Thyroid gland (tissue), 4 donors: ENCODE results near the gene TMEM209. TPM values are rescaled to one million over a fixed set of nuclear protein-coding genes. Genes with fewer than 3 reads are reported as not detected.
"Not testable (repeated sequence)": the region's sequence is repeated elsewhere in the genome, so short reads cannot be mapped to it uniquely, and the experiment has no call there.

ENCODE experiments used
- DNase-seq, 2 donors: peaks; one replicate each; pipeline ENCODE4 v3.0.0-alpha.2; 2019
- H3K27ac ChIP-seq, 3 donors: fragments of 200-600 bp; sonication (generic); 1 replicate in 2 of 3; 2 replicates in 1 of 3; pipeline ENCODE4 v1.5.1; 2016 to 2019; ENCODE audit warnings: mild to moderate bottlenecking in 1 of 3, moderate library complexity in 1 of 3
- H3K27me3 ChIP-seq: fragments of 200-600 bp; sonication (generic); one replicate; pipeline ENCODE4 v1.5.1; 2019
- H3K36me3 ChIP-seq, 2 donors: fragments of 200-600 bp; sonication (generic); one replicate each; pipeline ENCODE4 v1.5.1; 2016 to 2019
- H3K4me1 ChIP-seq, 2 donors: fragments of 200-600 bp; sonication (generic); one replicate each; pipeline ENCODE4 v1.5.1; 2017 to 2019
- H3K4me3 ChIP-seq, 3 donors: fragments of 200-600 bp; sonication (generic); replicated peaks in 1 of 3; 1 replicate in 2 of 3; 2 replicates in 1 of 3; pipeline ENCODE4 v1.5.1; 2016; ENCODE audit warnings: mild to moderate bottlenecking in 1 of 3
- H3K9me3 ChIP-seq: fragments of 200-600 bp; sonication (generic); one replicate; pipeline ENCODE4 v1.5.1; 2017
- POLR2A ChIP-seq, 2 donors: fragments of 450-650 bp; IDR thresholded peaks; one replicate each; pipeline ENCODE4 v1.6.1; 2017; ENCODE audit warnings: antibody characterized with exemption in 2 of 2, mild to moderate bottlenecking in 2 of 2, moderate library complexity in 1 of 2
- WGBS, 2 donors: methylation state at CpG; one replicate each; pipeline ENCODE4 v1.1.5; 2017; 5-methylcytosine and 5-hydroxymethylcytosine counted together
- intact Hi-C: fragments of 100-400 bp; cut with DNase I; formaldehyde crosslinking; loops from one replicate; pipeline ENCODE4 v1.15.1; 2023
- total RNA-seq, 4 donors: library from RNA; depleted of rRNA; stranded (reverse); fragments of >200 nt; gene quantifications; one replicate each; pipeline ENCODE4 v1.2.3, GENCODE V29; 2016
- TF ChIP-seq, protein P1 (sequence below), 6 experiments: fragments of 200-600 bp in 3 of 6; fragments of 450-650 bp in 3 of 6; sonication (generic) in 3 of 6; IDR thresholded peaks; one replicate each; pipeline ENCODE4 v1.5.1; 2016 to 2019; ENCODE audit warnings: antibody characterized with exemption in 6 of 6, mild to moderate bottlenecking in 2 of 6, inconsistent platforms in 1 of 6, moderate library complexity in 1 of 6

The TMEM209 gene
- total RNA-seq, 4 donors from 2014 or later, result 19.5 to 28.0 (median 24.5) TPM

DNA sequence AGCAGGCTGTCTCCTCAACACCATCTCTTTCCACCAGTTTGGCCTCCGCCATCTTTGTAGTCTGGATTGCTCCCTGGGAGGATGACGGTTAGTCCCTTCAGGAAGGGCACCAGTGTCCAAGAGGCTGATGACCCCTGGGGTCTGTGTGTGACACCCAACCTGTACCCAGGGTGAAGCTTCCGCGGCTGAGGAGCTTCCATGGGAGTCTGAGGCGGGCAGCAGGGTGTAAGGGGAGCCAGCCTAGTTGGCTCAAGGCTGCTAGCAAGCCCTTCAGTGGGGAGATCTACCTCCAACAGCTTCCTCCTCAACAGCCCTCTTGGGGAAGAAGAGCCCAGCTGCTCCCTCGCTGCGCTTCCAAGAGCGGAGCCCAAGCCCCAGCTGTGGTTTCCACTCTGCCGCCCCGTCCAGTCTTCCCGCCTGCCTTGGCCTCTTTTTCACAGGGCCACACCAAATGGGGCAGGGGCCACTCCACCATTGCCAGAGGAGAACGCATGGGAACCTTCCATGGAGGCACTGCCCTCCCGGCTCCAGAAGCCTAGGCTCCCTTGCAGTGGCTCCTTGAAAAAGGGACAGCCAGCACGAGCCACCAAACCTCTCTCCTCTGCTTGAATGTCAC is 57.4 kb downstream of the TMEM209 start:
- DNase-seq, result no peak
- H3K9me3 ChIP-seq, result no peaks in the 10 kb centered on the region
- 96 to 100% methylated on average over 4 to 14 of the region's 14 CpGs for WGBS, 2 donors
- H3K27ac ChIP-seq, result no peak overlapping the region
- H3K4me3 ChIP-seq, result no peak overlapping the region
- TF ChIP-seq, protein P1, sequence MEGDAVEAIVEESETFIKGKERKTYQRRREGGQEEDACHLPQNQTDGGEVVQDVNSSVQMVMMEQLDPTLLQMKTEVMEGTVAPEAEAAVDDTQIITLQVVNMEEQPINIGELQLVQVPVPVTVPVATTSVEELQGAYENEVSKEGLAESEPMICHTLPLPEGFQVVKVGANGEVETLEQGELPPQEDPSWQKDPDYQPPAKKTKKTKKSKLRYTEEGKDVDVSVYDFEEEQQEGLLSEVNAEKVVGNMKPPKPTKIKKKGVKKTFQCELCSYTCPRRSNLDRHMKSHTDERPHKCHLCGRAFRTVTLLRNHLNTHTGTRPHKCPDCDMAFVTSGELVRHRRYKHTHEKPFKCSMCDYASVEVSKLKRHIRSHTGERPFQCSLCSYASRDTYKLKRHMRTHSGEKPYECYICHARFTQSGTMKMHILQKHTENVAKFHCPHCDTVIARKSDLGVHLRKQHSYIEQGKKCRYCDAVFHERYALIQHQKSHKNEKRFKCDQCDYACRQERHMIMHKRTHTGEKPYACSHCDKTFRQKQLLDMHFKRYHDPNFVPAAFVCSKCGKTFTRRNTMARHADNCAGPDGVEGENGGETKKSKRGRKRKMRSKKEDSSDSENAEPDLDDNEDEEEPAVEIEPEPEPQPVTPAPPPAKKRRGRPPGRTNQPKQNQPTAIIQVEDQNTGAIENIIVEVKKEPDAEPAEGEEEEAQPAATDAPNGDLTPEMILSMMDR (IDR thresholded peaks at IDR 0.05), result no peak
- no peak for TF ChIP-seq POLR2A (IDR thresholded peaks at IDR 0.05)
- H3K27me3 ChIP-seq, result no peaks in the 10 kb centered on the region
- intact Hi-C loops, result no loop called here
- no peaks in the 10 kb centered on the region for H3K36me3 ChIP-seq
- peaks cover 46% of the 10 kb centered on the region in 2 donors for H3K4me1 ChIP-seq

DNA sequence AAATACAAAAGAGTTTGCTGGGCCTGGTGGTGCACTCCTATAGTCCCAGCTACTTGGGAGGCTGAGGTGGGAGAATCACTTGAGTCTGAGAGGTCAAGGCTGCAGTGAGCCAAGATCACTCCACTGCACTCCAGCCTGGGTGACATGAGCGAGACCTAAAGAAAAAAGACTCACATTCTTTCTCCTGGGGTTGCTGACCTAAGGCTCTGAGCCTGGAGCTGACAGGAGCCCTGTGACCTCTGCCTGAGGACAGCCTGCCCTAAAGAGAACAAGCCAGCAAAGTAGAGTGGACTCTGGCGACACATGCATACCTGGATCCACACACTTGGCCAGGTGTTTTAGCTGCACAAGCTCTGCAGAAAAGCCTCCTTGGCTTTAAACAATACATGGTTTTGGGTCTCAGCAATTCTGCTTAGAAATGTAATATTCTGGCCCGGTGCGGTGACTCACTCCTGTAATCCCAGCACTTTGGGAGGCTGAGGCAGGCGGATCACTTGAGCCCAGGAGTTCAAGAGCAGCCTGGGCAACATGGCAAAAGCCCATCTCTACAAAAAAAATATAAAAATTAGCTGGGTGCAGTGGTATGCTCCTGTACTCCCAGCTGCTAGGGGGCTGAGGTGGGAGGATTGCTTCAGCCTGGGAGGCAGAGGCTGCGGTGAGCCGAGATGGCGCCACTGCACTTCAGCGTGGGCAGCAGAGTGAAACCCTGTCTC is 58.4 kb downstream of the TMEM209 start:
- Histone ChIP-seq H3K27me3 (no peaks in the 10 kb centered on the region), H3K4me1 (peaks cover 55 to 56% of the 10 kb centered on the region in 2 donors), H3K27ac (no peak overlapping the region), H3K4me3 (no peak overlapping the region), H3K9me3 (no peaks in the 10 kb centered on the region), H3K36me3 (no peaks in the 10 kb centered on the region)
- DNase-seq, result no peak
- TF ChIP-seq, protein P1 (IDR thresholded peaks at IDR 0.05), result no peak
- no peak for TF ChIP-seq POLR2A (IDR thresholded peaks at IDR 0.05)
- WGBS, 2 donors, result 96 to 97% methylated on average over 8 to 9 of the region's 9 CpGs
- intact Hi-C loops, result no loop called here

DNA sequence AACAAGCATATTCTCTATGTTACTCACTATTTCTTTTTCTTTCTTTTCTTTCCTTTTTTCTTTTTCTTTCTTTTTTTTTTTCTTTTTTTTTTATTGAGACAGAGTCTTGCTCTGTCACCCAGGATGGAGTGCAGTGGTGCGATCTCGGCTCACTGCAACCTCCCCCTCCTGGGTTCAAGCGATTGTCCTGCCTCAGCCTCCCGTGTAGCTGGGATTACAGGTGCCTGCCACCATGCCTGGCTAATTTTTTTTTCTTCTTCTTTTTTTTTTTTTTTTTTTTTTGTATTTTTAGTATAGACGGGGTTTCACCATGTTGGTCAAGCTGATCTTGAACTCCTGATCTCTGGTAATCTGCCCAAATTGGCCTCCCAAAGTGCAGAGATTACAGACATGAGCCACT is 59.1 kb downstream of the TMEM209 start:
- H3K27me3 ChIP-seq, intact Hi-C loops, H3K36me3 ChIP-seq, H3K4me3 ChIP-seq, H3K9me3 ChIP-seq, DNase-seq: not testable (repeated sequence)
- 89 to 93% methylated on average over 5 of the region's 5 CpGs for WGBS, 2 donors
- Histone ChIP-seq H3K4me1 (peaks cover 61 to 62% of the 10 kb centered on the region in 2 donors), H3K27ac (peak overlapping the region in 1 of 3 donors; percentile 99)

DNA sequence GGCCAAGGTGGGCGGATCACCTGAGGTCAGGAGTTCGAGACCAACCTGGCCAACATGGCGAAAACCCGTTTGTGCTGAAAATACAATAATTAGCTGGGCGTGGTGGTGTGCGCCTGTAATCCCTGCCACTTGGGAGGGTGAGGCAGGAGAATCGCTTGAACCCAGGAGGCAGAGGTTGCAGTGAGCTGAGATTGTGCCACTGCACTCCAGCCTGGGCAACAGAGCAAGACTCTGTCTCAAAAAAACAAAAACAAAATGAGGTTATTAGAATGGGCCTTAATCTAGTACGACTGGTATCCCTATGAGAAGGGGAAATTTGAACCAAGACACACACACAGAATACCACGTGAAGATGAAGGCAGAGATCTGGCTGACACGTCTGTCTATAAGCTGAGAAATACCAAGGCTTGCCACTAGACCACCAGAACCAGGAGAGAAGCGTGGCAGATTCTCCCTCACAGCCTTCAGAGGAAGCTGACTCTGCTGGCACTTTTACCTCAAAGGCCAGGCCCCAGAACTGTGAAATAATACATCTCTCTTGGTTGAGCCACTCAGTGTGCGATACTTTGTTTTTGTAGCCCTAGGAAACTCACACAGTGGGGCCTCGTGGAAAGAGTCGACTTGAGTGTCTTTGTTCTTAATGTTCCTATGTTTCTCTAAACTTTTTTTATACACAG is 59.6 kb downstream of the TMEM209 start:
- H3K9me3 ChIP-seq, result no peaks in the 10 kb centered on the region
- WGBS, 2 donors, result 83 to 85% methylated on average over 14 of the region's 14 CpGs
- TF ChIP-seq, protein P1 (IDR thresholded peaks at IDR 0.05), result no peak
- peaks cover 67 to 68% of the 10 kb centered on the region in 2 donors for H3K4me1 ChIP-seq
- no peak overlapping the region for H3K4me3 ChIP-seq
- H3K36me3 ChIP-seq, result no peaks in the 10 kb centered on the region
- intact Hi-C loops, result no loop called here
- H3K27ac ChIP-seq, result peak overlapping the region; percentile 96 to 99 (median 96)
- no peaks in the 10 kb centered on the region for H3K27me3 ChIP-seq
- no peak for DNase-seq

DNA sequence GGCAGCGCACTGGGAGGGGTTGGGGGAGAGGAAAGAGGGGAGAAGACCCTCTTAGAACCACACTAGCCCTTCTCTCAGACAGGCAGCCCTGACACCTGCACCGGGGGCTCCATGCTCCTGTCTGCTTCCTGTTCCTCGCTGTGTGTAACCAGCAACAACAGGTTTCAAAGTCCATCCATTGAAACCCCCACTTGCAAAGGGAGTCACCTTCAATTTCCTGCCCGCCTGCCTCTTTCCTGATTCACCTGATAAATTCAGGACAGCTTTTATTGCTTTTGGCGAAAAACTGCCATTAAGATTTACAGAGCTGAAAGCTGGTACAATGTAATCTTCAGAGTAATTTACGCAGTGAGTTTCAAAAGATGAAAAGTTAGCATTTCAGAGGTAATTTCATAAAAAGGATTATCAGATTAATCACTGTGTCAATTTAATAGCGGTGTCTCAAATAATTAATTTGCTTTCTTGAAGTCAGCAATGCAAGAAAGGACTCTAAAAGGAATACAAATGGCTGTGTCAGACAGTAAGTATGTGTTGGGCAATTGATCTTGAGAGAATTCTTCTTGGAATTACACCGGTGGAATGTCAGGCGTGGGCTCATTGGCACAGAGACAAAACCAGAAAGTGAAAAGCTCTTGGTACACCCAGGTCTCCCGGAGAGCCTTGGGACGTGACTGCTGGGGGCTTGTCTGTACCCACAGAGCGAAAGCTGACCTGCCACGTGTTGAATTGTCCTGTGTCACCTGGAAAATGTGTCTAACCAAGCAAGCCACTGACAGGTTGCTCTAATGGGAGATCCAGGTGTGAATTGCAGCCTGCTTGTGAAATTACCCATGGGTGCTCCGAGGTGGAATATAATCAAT is 60.7 kb downstream of the TMEM209 start:
- Histone ChIP-seq H3K27ac (peak overlapping the region; percentile 96 to 99 (median 96)), H3K4me3 (no peak overlapping the region), H3K9me3 (no peaks in the 10 kb centered on the region), H3K36me3 (no peaks in the 10 kb centered on the region), H3K4me1 (peaks cover 72 to 76% of the 10 kb centered on the region in 2 donors), H3K27me3 (no peaks in the 10 kb centered on the region)
- WGBS, 2 donors, result 53 to 56% methylated on average over 14 of the region's 14 CpGs
- intact Hi-C loops, result no loop called here
- peak; percentile 89 to 91 for DNase-seq
- TF ChIP-seq POLR2A (IDR thresholded peaks at IDR 0.05), result no peak
- TF ChIP-seq, protein P1 (IDR thresholded peaks at IDR 0.05), result no peak
